B cell (primary cell): Measurements from ENCODE around the gene TRMT11. TPM values are rescaled to one million over a fixed set of nuclear protein-coding genes. Genes with fewer than 3 reads are reported as not detected.

Experiments
- ATAC-seq: fragments of 200-7000 bp; cut with Tn5 transposase; one replicate; pipeline ENCODE4 v1.10.0; 2021; ENCODE audit warnings: low read depth, mild to moderate bottlenecking, moderate number of reproducible peaks, moderate library complexity
- CTCF ChIA-PET: fragments of 350-600 bp; sonication (Branson Sonifier 250); formaldehyde crosslinking; loops from one replicate; lab custom pipeline; 2021; ENCODE audit warnings: antibody characterized with exemption, inconsistent platforms; lab: Charles Lee
- POLR2A ChIA-PET: fragments of 350-600 bp; sonication (Branson Sonifier 250); formaldehyde crosslinking; loops from one replicate; lab custom pipeline; 2021; ENCODE audit warnings: antibody characterized with exemption; lab: Charles Lee
- DNase-seq: peaks from one replicate; pipeline ENCODE4 v3.0.0; 2013
- H2AFZ ChIP-seq: 2 replicates; pipeline ENCODE4 v1.6.1; 2012; ENCODE audit warnings: mild to moderate bottlenecking, low read depth, low read length; ENCODE audit not compliant: insufficient read depth, poor library complexity, severe bottlenecking
- H3K27ac ChIP-seq, 2 donors: 1 replicate in 1 of 2; 2 replicates in 1 of 2; pipeline ENCODE4 v1.5.1; 2012 to 2013; ENCODE audit warnings: low read length in 2 of 2, mild to moderate bottlenecking in 2 of 2, moderate library complexity in 1 of 2
- H3K27me3 ChIP-seq, 4 experiments: fragments of 200-600 bp in 1 of 4; sonication (generic) in 1 of 4; replicated peaks in 1 of 4; 1 replicate in 2 of 4; 2 replicates in 2 of 4; pipeline versions ENCODE4 v1.6.1 to v1.7.0; 2013 to 2016; ENCODE audit warnings: low read length in 3 of 4, mild to moderate bottlenecking in 2 of 4, mixed read lengths in 1 of 4, moderate library complexity in 1 of 4; ENCODE audit not compliant: insufficient read depth in 4 of 4, control insufficient read depth in 3 of 4; ENCODE audit errors: control extremely low read depth in 1 of 4
- H3K36me3 ChIP-seq, 2 experiments: replicated peaks in 1 of 2; 1 replicate in 1 of 2; 2 replicates in 1 of 2; pipeline versions ENCODE4 v1.6.1 to v1.7.1; 2013; ENCODE audit warnings: low read length in 1 of 2; ENCODE audit not compliant: insufficient read depth in 2 of 2, control insufficient read depth in 1 of 2; ENCODE audit errors: control extremely low read depth in 1 of 2, extremely low read depth in 1 of 2
- H3K4me1 ChIP-seq, 2 donors: fragments of 200-600 bp in 1 of 2; sonication (generic) in 1 of 2; 1 replicate in 1 of 2; 2 replicates in 1 of 2; pipeline versions ENCODE4 v1.5.1 to v1.6.1; 2013 to 2017; ENCODE audit warnings: low read length in 2 of 2; ENCODE audit not compliant: control insufficient read depth in 2 of 2, insufficient read depth in 2 of 2
- H3K4me2 ChIP-seq: replicated peaks from 2 replicates; pipeline ENCODE3; 2012; ENCODE audit warnings: mild to moderate bottlenecking, low read depth, low read length; ENCODE audit not compliant: poor library complexity, severe bottlenecking
- H3K4me3 ChIP-seq, 5 experiments: fragments of 200-600 bp in 1 of 5; sonication (generic) in 1 of 5; 1 replicate in 3 of 5; 2 replicates in 2 of 5; pipeline versions ENCODE4 v1.5.1 to v1.7.0; 2011 to 2016; ENCODE audit warnings: low read length in 4 of 5, mild to moderate bottlenecking in 4 of 5, low read depth in 2 of 5, control low read depth in 1 of 5, moderate library complexity in 1 of 5; ENCODE audit not compliant: insufficient read depth in 1 of 5; ENCODE audit errors: control extremely low read depth in 1 of 5, extremely low read depth in 1 of 5
- H3K79me2 ChIP-seq: fragments of 200-600 bp; sonication (generic); one replicate; pipeline ENCODE4 v1.6.0; 2016; ENCODE audit warnings: low read length; ENCODE audit not compliant: control insufficient read depth, insufficient read depth
- H3K9ac ChIP-seq: fragments of 200-600 bp; sonication (generic); 2 replicates; pipeline ENCODE4 v1.6.1; 2017; ENCODE audit warnings: mild to moderate bottlenecking, low read length, moderate library complexity
- H3K9me3 ChIP-seq, 3 donors: one replicate each; pipeline versions ENCODE4 v1.6.1 to v1.7.1; 2013; ENCODE audit warnings: low read length in 2 of 3; ENCODE audit not compliant: control insufficient read depth in 2 of 3, insufficient read depth in 1 of 3; ENCODE audit errors: control extremely low read depth in 1 of 3
- H4K20me1 ChIP-seq: 2 replicates; pipeline ENCODE4 v1.6.0; 2012; ENCODE audit warnings: mild to moderate bottlenecking, low read length; ENCODE audit not compliant: insufficient read depth, control insufficient read depth, poor library complexity, severe bottlenecking
- H3K27ac Mint-ChIP-seq: one replicate; pipeline ENCODE4 v1.8.0; 2021; ENCODE audit warnings: mixed read lengths
- H3K27me3 Mint-ChIP-seq: one replicate; pipeline ENCODE4 v1.8.0; 2021; ENCODE audit warnings: mixed read lengths
- H3K4me1 Mint-ChIP-seq: one replicate; pipeline ENCODE4 v1.8.0; 2021; ENCODE audit warnings: mixed read lengths
- H3K4me3 Mint-ChIP-seq: one replicate; pipeline ENCODE4 v1.8.0; 2021; ENCODE audit warnings: mixed read lengths
- H3K9me3 Mint-ChIP-seq: one replicate; pipeline ENCODE4 v1.8.0; 2022; ENCODE audit warnings: mixed read lengths; ENCODE audit not compliant: insufficient read depth
- CTCF ChIP-seq: fragments of 200-600 bp; IDR thresholded peaks from one replicate; pipeline ENCODE4 v1.8.0; 2022; ENCODE audit warnings: antibody characterized with exemption, mild to moderate bottlenecking
- EZH2 ChIP-seq: IDR thresholded peaks from 2 replicates; pipeline ENCODE4 v1.6.1; 2012; ENCODE audit warnings: borderline replicate concordance, low read depth, mild to moderate bottlenecking, moderate library complexity, low read length; ENCODE audit not compliant: insufficient read depth, poor library complexity, severe bottlenecking
- WGBS: methylation state at CpG from one replicate; pipeline ENCODE4 v1.1.5; 2013; ENCODE audit warnings: missing lambda C conversion rate; ENCODE audit not compliant: insufficient coverage; 5-methylcytosine and 5-hydroxymethylcytosine counted together
- intact Hi-C: fragments of 100-400 bp; cut with micrococcal nuclease; formaldehyde crosslinking; loops from one replicate; pipeline ENCODE4 v1.10.0; 2022
- polyA plus RNA-seq: library from polyadenylated mRNA; depleted of rRNA; stranded (reverse); fragments of >200 nt; gene quantifications from 2 replicates; pipeline ENCODE4 v1.2.3, GENCODE V29; 2012
- total RNA-seq, 2 donors: library from RNA; stranded (reverse); fragments of 120-200 nt in 1 of 2; gene quantifications; 1 replicate in 1 of 2; 2 replicates in 1 of 2; pipeline versions ENCODE4 v1.2.3 to v1.2.4, GENCODE V29; 2013 to 2022

TRMT11 gene
- total and polyA plus RNA-seq, 2 donors (not counting 1 experiment from before 2014, with no cell fraction given), result 12.1 to 30.4 TPM

- intact Hi-C loops, result no loop called here
- DNase-seq, result no peak
- no peak overlapping the region for H3K27ac ChIP-seq
- no peaks in the 10 kb centered on the region for H3K79me2 ChIP-seq
- no peaks in the 10 kb centered on the region for H4K20me1 ChIP-seq
- TF ChIP-seq EZH2 (no peak), CTCF (no peak)
- CTCF ChIA-PET, result no interaction called here
- ATAC-seq, result no peak
- 100% methylated on average over 1 of the region's 1 CpG for WGBS
- no peaks in the 10 kb centered on the region for H3K27me3 ChIP-seq
- no peaks in the 10 kb centered on the region for H3K36me3 ChIP-seq
- no peak overlapping the region for H2AFZ ChIP-seq
- H3K9me3 ChIP-seq, result no peaks in the 10 kb centered on the region
- Mint-ChIP-seq H3K4me3 (no peak overlapping the region), H3K4me1 (no peaks in the 10 kb centered on the region), H3K27me3 (no peaks in the 10 kb centered on the region), H3K9me3 (no peaks in the 10 kb centered on the region), H3K27ac (no peak overlapping the region)
- POLR2A ChIA-PET, result no interaction called here
- H3K4me1 ChIP-seq, result no peaks in the 10 kb centered on the region
- no peak overlapping the region for H3K4me2 ChIP-seq
- H3K9ac ChIP-seq, result no peak overlapping the region
- H3K4me3 ChIP-seq, result no peak overlapping the region
Measured at GRCh38 chr6:126052485-126052884, 66.1 kb downstream of the TRMT11 start.

GRCh38 chr6:126054258-126054702 lies 67.9 kb downstream of the TRMT11 start:
- Histone ChIP-seq H3K27ac (no peak overlapping the region), H4K20me1 (no peaks in the 10 kb centered on the region), H3K9ac (no peak overlapping the region), H3K4me2 (no peak overlapping the region), H3K27me3 (no peaks in the 10 kb centered on the region), H3K9me3 (no peaks in the 10 kb centered on the region), H2AFZ (no peak overlapping the region), H3K4me3 (no peak overlapping the region), H3K4me1 (no peaks in the 10 kb centered on the region), H3K79me2 (no peaks in the 10 kb centered on the region), H3K36me3 (no peaks in the 10 kb centered on the region)
- Mint-ChIP-seq H3K4me3 (no peak overlapping the region), H3K27ac (no peak overlapping the region), H3K4me1 (no peaks in the 10 kb centered on the region), H3K9me3 (peaks cover 2% of the 10 kb centered on the region), H3K27me3 (no peaks in the 10 kb centered on the region)
- no peak for ATAC-seq
- intact Hi-C loops, result no loop called here
- no peak for TF ChIP-seq CTCF
- TF ChIP-seq EZH2, result no peak
- ChIA-PET POLR2A (no interaction called here), CTCF (no interaction called here)
- WGBS, result 63% methylated on average over 2 of the region's 4 CpGs
- DNase-seq, result no peak
